HG03575 (cell line): ENCODE measurements around the gene FFAR4.

Experiments used
- ATAC-seq: cut with Tn5 transposase; IDR thresholded peaks from one replicate; pipeline ENCODE4 v1.9.1; 2021; ENCODE audit not compliant: unreplicated experiment, insufficient number of reproducible peaks, low FRiP score; ENCODE audit errors: extremely low read depth

Gene FFAR4

GRCh38 chr10:93595378-93596161, 29.1 kb downstream of the FFAR4 start:
- no peak for ATAC-seq

GRCh38 chr10:93596539-93596938, 30.1 kb downstream of the FFAR4 start:
- ATAC-seq = no peak

- no peak for ATAC-seq
These were observed 30.7 kb downstream of the FFAR4 start for GRCh38 chr10:93597075-93597599.

- ATAC-seq = no peak
These were observed 31.7 kb downstream of the FFAR4 start for GRCh38 chr10:93598157-93598556.

GRCh38 chr10:93599335-93599734, 32.9 kb downstream of the FFAR4 start:
- ATAC-seq = no peak

- no peak for ATAC-seq
These were observed 33.3 kb downstream of the FFAR4 start for GRCh38 chr10:93599778-93600177.

GRCh38 chr10:93600446-93601145, 34.1 kb downstream of the FFAR4 start:
- ATAC-seq = no peak

GRCh38 chr10:93601146-93601773, 34.8 kb downstream of the FFAR4 start, which contains the start of gene RBP4:
Gene RBP4, minus strand, starts transcription at chr10:93601235. Its CDS starts 207 bp downstream, at chr10:93601028.
- ATAC-seq = no peak

GRCh38 chr10:93601774-93602162, 35.3 kb downstream of the FFAR4 start:
- ATAC-seq = no peak

GRCh38 chr10:93603023-93603422, 36.6 kb downstream of the FFAR4 start:
- ATAC-seq = no peak

GRCh38 chr10:93604146-93604545, 37.7 kb downstream of the FFAR4 start:
- ATAC-seq = no peak

GRCh38 chr10:93608421-93608820, 42.0 kb downstream of the FFAR4 start:
- ATAC-seq = no peak

- ATAC-seq = no peak
These were observed 45.8 kb downstream of the FFAR4 start, which contains the start of gene PDE6C for GRCh38 chr10:93612311-93612710. Gene PDE6C, plus strand, starts transcription at chr10:93612537. Its CDS starts 189 bp downstream, at chr10:93612726.

GRCh38 chr10:93613126-93613525, 46.7 kb downstream of the FFAR4 start:
- no peak for ATAC-seq

- no peak for ATAC-seq
These were observed 47.8 kb downstream of the FFAR4 start for GRCh38 chr10:93614101-93614825.

- no peak for ATAC-seq
These were observed 49.2 kb downstream of the FFAR4 start for GRCh38 chr10:93615576-93616235.

GRCh38 chr10:93620925-93621324, 54.5 kb downstream of the FFAR4 start:
- no peak for ATAC-seq

- ATAC-seq = no peak
These were observed 56.5 kb downstream of the FFAR4 start for GRCh38 chr10:93622942-93623341.
